Measurements from ENCODE around the gene VIM.
"Not testable (repeated sequence)": the region's sequence is repeated elsewhere in the genome, so short reads cannot be mapped to it uniquely, and the experiment has no call there.

The VIM gene

DNA sequence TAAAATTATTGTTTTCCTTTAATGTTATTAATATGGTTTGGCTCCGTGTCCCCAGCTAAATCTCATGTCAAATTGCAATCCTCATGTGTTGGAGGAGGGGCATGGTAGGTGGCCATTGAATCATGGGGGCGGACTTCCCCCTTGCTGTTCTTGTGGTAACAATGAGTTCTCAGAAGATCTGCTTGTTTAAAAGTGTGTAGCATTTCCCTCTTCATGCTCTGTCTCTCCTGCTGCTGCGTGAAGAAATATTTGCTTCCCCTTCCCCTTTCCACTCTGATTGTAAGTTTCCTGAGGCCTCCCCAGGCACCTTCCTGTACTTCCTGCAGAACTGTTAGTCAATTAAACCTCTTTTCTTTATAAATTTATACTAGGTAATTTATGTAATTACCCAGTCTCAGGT is 27.5 kb downstream of the VIM start:
- DNase-seq (ENCODE audit: low read depth in 2 of 3, low spot score in 2 of 3), result no peak

DNA sequence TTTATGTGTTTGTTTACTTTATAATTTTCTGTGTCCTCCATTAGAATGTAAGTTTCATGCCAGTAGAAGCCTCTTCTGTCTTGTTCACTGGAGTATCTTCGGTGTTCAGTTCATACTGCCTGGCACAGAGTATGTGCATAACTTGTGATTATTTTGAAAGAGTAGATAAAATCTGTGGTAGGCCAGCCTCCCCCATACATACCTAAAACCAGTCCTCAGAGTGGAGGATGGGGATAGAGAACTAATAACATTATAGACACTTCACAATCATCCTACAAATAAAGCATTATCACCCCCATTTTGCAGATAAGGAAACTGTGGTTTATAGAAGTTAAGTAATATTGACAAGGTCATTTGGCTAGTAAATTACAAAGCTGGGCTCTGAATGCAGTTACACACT is 28.0 kb downstream of the VIM start:
- DNase-seq (ENCODE audit: low read depth in 2 of 3, low spot score in 2 of 3), result no peak

DNA sequence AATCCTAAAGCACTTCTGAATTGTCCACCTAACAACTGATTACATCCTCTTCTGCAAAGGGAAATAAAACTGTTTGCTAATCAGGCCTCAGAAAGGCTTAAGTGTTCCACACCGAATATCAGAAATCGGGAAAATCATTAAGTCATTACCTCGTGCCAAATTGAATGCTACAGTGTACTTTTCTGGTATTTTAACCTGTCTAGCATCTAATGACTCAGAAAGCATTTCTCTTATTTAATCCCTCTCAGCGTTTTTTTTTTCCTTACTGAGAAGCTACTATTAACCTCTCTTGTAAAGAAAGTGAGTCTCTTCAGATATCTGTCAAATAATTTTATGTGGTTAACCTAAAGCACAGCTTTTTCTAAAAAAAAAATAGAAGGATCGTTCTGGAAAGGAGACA is 28.6 kb downstream of the VIM start:
- DNase-seq (ENCODE audit: low read depth in 2 of 3, low spot score in 2 of 3), result no peak

DNA sequence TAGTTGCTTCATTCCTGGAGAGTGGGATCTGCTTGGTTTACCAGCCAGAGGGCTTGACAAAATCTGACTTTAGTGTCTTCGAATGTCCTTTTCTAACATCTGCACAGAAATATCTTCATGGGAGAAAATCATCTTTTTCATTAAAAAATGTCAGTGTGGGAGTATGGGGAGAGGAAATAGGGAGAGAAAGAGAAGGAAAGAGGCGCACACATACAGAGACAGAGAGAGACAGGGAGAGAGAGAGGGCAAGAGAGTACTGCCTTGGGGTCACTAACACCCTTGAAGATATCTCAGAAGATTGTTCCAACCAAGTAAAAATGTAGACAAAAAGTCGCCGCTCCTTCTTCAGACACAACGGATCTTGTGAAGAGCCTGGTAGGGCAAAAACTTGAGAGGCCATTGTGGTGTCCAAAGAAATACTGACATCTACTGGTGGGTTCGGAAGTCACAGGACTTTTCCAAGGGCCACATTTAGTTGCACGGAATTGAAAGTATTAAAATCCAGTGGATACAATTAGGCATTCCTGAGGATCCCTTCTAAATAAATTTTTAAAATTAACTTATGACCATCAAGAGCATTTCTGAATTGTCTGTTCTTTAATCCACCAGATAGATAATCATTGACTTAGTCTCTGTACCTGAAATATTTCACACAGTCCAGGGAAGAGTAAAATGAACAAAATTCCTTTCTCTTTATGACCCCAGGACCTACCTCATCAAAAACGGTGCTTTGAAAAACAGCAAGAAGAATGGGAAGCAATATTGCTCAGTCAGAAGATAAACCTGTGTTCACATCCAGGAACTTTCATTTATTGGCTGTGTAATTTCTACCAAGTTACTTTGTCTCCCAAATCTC is 29.7 kb downstream of the VIM start:
- DNase-seq (ENCODE audit: low read depth in 2 of 3, low spot score in 2 of 3), result peak in 1 of 3 experiments; percentile 25

DNA sequence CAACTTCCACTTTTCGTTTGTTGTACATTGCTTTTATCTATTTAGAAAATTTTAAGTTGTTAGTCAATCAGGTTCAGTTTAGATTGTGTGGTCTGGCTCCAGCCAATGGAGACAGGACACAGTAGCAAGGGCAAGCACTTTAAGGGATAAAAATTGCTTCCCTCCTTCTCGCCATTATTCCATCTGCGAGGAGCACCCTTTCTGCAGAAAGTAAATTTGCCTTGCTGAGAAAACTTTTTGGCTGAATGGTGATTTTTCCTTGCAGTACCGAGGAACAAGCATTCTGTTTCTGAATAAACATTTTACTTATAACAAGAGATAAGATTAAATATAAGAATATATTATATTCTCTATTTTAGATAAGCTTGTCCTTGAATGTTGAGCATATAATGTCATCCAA is 34.5 kb downstream of the VIM start:
- DNase-seq (ENCODE audit: low read depth in 2 of 3, low spot score in 2 of 3), result no peak

DNA sequence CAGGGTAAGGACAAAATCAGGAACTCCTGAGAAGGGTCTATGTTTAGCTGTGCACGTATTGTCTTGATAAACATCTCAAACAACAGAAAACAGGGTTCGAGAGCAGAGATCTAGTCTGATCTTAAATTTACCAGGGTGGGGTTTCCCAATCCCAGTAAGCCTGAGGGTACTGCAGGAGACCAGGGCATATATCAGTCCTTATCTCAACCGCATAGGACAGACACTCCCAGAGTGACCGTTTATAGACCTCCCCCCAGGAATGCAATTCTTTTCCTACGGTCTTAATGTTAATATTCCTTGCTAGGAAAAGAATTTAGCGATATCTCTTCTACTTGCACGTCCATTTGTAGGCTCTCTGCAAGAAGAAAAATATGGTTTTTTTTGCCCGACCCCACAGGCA is 35.5 kb downstream of the VIM start:
- DNase-seq (ENCODE audit: low read depth in 2 of 3, low spot score in 2 of 3), result no peak

DNA sequence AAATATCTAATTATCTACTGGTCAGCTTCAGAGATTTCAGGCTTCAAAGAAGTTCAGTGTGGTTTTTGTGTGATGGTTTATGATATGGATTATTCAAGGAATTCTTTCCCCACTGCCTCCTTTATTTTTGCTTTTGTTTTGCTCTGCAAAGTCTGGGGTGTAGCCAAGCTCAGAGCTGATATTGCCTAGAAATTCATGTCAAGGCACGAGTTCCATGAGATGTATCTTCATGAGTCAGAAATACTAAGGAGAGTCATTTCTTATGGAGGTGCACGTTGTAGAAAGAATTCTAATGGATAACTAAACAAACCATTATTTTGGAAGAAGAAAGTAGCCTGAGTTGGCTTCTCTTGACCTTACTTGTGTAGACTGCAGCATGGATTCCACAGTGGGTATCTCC is 37.4 kb downstream of the VIM start:
- no peak for DNase-seq (ENCODE audit: low read depth in 2 of 3, low spot score in 2 of 3)

DNA sequence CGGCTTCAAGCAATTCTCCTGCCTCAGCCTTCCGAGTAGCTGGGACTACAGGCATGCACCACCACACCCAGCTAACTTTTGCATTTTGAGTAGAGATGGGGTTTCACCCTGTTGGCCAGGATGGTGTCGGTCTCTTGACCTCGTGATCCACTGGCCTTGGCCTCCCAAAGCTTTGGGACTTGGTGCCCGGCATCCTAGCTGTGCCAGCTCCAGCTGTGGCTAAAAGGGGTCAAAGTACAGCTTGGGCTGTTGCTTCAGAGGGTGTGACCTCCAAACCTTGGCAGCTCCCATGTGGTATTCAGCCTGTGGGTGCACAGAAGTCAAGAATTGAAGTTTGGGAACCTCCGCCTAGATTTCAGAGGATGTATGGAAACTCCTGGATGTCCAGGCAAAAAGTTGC is 38.5 kb downstream of the VIM start:
- not testable (repeated sequence) for DNase-seq (ENCODE audit: low read depth in 2 of 3, low spot score in 2 of 3)

DNA sequence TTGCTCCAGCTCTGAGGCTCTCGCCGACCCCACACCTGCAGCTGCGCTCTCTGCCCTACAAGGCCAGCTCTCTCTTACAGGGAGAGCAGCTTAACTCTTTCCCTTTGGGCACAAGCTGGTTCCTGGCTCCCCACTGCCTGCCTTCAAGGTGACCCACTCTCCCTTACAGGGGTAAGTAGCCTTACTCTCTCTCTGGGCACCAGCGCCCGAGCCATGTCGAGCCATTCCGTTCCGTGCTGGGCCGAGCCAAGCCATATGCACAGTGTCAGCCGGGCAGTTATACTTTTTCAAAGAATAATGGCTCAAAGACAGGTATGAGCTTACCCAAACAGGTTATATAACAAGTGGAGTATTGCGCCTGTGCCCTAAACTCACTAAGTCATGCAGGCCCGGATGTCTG is 44.6 kb downstream of the VIM start:
- DNase-seq (ENCODE audit: low read depth in 2 of 3, low spot score in 2 of 3), result no peak

DNA sequence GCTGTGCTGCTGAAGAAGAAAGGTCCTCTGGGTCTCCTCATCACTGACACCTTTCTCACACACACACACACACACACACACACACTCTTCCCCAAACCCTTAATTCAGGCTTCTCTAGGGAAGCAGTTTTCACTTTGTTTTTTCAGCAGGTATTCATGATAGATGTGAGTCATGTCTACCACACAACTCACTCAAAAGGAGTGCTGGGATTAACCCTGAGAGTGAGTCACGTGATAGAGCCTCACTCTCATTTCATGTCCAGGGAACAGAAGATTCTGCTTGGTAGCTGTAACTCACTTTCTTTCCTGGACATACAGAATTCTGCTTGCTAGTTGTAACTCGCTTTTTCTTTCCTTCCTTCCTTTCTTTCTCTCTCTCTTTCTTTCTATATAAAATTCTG is 45.4 kb downstream of the VIM start:
- DNase-seq (ENCODE audit: low read depth in 2 of 3, low spot score in 2 of 3), result no peak

DNA sequence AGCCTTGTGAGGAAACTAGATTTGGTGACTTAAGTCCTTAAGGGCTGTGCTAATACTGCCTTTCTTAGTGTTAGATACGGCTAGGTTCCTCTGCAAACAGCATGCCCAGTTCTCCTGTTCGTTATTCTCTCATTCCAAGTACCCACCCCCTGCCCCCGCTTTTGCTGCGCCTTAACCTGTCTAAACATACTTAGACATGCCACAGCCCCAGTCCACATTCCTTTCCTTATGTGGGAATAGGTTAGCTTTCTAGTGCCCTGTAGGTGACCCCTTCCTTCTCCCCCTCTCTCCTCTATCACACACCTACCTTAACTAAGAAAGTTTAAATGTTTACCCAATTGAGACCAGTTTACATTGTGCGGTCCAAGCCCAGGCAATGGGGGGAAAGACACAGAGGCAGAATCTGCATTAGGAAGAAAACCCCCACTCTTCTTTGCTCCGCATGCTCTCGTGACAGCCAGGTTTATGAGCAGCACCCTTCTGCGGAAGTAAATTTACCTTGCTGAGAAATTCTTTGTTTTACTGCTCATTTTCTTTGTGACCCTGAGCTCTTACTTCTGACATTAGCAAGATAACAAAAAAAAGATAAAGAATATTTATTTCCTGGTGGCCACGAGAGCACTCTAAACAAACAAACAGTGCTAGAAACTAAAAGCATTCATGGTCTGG is 48.8 kb downstream of the VIM start:
- DNase-seq (ENCODE audit: low read depth in 2 of 3, low spot score in 2 of 3), result no peak

DNA sequence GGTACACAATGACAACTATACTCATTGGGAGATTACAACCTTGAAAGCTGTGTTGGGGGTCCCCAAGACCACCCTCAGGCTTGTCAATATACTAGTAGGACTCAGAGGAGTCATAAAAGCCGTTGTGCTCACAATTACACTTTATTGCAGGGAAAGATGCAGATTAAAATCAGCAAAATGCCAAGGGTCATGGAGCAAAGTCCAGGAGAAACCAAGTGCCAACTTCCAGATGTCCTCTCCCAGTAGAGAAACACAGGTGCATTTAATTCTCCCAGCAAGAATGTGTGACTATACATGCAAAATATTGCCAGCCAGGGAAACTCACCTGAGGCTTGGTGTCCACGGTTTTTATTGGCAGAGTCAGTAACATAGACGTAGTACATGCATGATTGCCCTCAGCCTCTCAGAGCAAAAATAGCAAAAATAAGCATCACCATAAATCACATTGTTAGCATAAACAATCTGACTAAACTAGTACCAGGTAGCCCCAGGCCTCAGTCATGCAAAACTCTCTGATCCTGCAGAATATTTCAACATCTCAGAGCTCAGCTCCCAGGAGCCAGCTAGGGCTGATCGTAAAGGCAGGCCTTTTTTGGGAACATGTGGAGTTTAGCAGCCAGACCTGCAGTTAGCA is 50.7 kb downstream of the VIM start:
- no peak for DNase-seq (ENCODE audit: low read depth in 2 of 3, low spot score in 2 of 3)

DNA sequence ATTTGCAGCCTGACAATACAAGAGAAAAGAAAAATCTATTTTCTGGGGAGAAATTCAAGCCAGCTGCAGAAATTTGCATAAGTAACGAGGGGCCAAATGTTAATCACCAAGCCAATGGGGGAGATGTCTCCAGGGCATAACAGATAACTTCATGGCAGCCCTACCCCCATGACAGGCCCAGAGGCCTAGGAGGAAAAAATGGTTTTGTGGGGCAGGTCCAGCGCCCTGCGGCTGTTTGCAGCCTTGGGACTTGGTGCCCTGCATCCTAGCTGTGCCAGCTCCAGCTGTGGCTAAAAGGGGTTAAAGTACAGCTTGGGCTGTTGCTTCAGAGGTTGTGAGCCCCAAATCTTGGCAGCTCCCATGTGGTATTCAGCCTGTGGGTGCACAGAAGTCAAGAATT is 54.3 kb downstream of the VIM start:
- no peak for DNase-seq (ENCODE audit: low read depth in 2 of 3, low spot score in 2 of 3)

DNA sequence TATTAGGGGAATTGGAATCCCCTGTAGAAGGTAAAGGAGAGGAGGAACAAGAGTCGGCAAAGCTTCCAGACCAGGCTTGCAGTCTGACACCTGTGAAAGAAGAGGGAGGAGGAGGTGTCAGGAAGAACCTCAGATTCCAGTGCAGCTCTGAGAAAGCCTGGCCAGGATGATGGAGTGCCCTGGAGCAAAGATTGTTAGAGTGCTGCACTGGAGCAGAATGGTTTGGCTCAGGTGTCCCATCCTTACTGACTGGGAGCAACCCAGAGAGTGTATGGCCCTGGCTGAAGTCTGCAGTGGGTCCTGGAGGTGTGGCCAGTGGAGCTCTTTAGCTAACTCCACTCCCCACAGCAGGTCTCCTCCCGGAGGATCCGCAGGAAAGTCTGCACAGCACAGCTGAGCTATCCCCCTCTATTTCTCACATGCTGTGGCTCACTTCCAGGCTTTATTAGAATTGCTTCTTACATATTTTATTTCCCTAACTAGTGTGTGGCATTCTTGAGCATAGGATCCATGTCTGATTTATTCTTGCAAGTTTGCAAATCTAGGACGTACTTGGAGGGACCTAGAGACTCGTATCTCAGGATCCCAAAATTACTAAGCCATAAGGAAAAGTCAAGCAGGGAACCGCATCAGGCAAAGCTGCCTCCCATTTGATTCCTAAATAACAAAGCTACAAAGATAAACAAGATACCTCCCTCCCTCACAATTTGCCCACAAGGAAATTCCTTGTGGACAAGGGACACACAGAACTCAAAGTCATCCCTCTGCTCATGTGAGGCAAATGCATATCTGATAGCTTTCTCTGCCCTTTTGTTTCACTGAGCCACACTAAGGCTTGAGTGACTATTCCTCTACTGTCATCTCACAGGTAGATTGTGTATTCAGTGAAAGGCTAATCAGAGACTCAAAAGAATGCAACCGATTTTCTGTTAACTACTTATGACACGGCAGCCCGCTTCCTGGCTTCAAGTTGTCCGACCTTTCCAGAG is 58.8 kb downstream of the VIM start:
- DNase-seq (ENCODE audit: low read depth in 2 of 3, low spot score in 2 of 3), result no peak
